ENCODE measurements around the gene UCHL1. TPM values are rescaled to one million over a fixed set of nuclear protein-coding genes. Genes with fewer than 3 reads are reported as not detected.

UCHL1 gene
- total RNA-seq, 4 donors from 2014 or later = 24.8 to 176 (median 71.0) TPM

GRCh38 chr4:41262198-41262597, 5.5 kb downstream of the UCHL1 start:
- no peak for ATAC-seq
- DNase-seq = no peak
- no peaks in the 10 kb centered on the region for H3K36me3 ChIP-seq
- H3K4me1 ChIP-seq = peaks cover 0 to 3% of the 10 kb centered on the region in 2 donors
- no peak overlapping the region for H3K4me3 ChIP-seq
- peaks cover 5 to 7% (median 6%) of the 10 kb centered on the region in 3 donors for H3K27me3 ChIP-seq
- intact Hi-C loops (cut with DNase I; ENCODE audit: low total_unique reads) (no loop called here), in situ Hi-C loops (cut with MboI; ENCODE audit: low sequenced_read_pairs in 4 of 4) (no loop called here)
- no peaks in the 10 kb centered on the region for H3K9me3 ChIP-seq
- no peak overlapping the region for H3K27ac ChIP-seq
- TF ChIP-seq POLR2A (IDR thresholded peaks at IDR 0.05) (no peak), CTCF (IDR thresholded peaks at IDR 0.05 in 4 of 5, conservative IDR thresholded peaks at IDR 0.05 in 1 of 5) (no peak)

GRCh38 chr4:41264212-41264611, 7.5 kb downstream of the UCHL1 start:
- no peak overlapping the region for H3K4me3 ChIP-seq
- DNase-seq = no peak
- in situ Hi-C loops (cut with MboI; ENCODE audit: low sequenced_read_pairs in 4 of 4) = no loop called here
- no peaks in the 10 kb centered on the region for H3K27me3 ChIP-seq
- TF ChIP-seq CTCF (IDR thresholded peaks at IDR 0.05 in 4 of 5, conservative IDR thresholded peaks at IDR 0.05 in 1 of 5) (no peak), POLR2A (IDR thresholded peaks at IDR 0.05) (no peak)
- intact Hi-C loops (cut with DNase I; ENCODE audit: low total_unique reads) = no loop called here
- H3K27ac ChIP-seq = no peak overlapping the region
- H3K9me3 ChIP-seq = no peaks in the 10 kb centered on the region
- H3K4me1 ChIP-seq = no peaks in the 10 kb centered on the region
- no peak for ATAC-seq
- H3K36me3 ChIP-seq = no peaks in the 10 kb centered on the region

DNA sequence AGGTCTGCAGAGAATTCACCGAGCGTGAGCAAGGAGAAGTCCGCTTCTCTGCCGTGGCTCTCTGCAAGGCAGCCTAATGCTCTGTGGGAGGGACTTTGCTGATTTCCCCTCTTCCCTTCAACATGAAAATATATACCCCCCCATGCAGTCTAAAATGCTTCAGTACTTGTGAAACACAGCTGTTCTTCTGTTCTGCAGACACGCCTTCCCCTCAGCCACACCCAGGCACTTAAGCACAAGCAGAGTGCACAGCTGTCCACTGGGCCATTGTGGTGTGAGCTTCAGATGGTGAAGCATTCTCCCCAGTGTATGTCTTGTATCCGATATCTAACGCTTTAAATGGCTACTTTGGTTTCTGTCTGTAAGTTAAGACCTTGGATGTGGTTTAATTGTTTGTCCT, 11.3 kb downstream of the UCHL1 start:
- Histone ChIP-seq H3K27me3 (no peaks in the 10 kb centered on the region), H3K27ac (no peak overlapping the region), H3K9me3 (no peaks in the 10 kb centered on the region), H3K36me3 (no peaks in the 10 kb centered on the region), H3K4me1 (no peaks in the 10 kb centered on the region), H3K4me3 (no peak overlapping the region)
- DNase-seq = no peak
- in situ Hi-C loops (cut with MboI; ENCODE audit: low sequenced_read_pairs in 4 of 4) (no loop called here), intact Hi-C loops (cut with DNase I; ENCODE audit: low total_unique reads) (no loop called here)
- TF ChIP-seq CTCF (IDR thresholded peaks at IDR 0.05 in 4 of 5, conservative IDR thresholded peaks at IDR 0.05 in 1 of 5) = no peak
- TF ChIP-seq POLR2A (IDR thresholded peaks at IDR 0.05) = no peak
- no peak for ATAC-seq

DNA sequence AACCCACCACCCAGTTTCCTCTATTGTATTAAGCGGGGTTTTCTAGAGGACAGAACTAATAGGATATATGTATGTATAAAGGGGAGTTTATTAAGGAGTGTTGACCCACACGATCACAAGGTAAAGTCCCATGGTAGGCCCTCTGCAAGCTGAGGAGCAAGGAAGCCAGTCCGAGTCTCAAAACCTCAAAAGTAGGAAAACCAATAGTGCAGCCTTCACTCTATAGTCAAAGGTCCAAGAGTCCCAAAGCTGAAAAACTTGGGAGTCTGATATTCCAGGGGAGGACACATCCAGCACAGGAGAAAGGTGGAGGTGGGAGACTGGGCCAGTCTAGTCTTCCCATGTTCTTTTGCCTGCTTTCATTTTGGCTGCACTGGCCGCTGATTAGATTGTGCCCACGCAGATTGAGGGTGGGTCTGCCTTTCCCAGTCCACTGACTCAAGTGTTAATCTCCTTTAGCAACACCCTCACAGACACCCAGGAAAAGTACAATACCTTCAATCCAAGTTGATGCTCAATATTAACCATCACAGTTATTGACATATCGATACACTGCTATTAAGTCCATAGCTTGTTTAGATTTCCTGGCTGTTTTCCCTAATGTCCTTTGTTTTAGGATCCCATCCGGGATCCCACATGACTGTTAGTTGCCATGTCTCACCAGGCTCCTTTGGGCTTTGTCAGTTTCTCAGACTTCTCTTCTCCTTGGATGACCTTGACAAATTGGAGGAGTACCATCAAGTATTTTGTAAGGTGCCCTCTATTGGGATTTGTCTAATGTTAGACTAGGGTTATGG, 12.2 kb downstream of the UCHL1 start:
- in situ Hi-C loops (cut with MboI; ENCODE audit: low sequenced_read_pairs in 4 of 4) = no loop called here
- Histone ChIP-seq H3K9me3 (no peaks in the 10 kb centered on the region), H3K27ac (no peak overlapping the region), H3K4me3 (no peak overlapping the region), H3K27me3 (no peaks in the 10 kb centered on the region), H3K4me1 (no peaks in the 10 kb centered on the region), H3K36me3 (no peaks in the 10 kb centered on the region)
- DNase-seq (no peak), ATAC-seq (no peak)
- TF ChIP-seq POLR2A (IDR thresholded peaks at IDR 0.05) (no peak), CTCF (IDR thresholded peaks at IDR 0.05 in 4 of 5, conservative IDR thresholded peaks at IDR 0.05 in 1 of 5) (no peak)
- intact Hi-C loops (cut with DNase I; ENCODE audit: low total_unique reads) = no loop called here

Measured in gastrocnemius medialis (tissue), 4 donors.